Stomach (tissue), 9 donors: ENCODE results near the gene GABRD. TPM values are rescaled to one million over a fixed set of nuclear protein-coding genes. Genes with fewer than 3 reads are reported as not detected.

Experiments
- DNase-seq, 2 donors: peaks; one replicate each; pipeline versions ENCODE4 v3.0.0 to v3.0.0-alpha.2; 2013 to 2019
- H3K27ac ChIP-seq, 5 donors: fragments of 200-600 bp in 4 of 5; sonication (generic) in 4 of 5; one replicate each; pipeline ENCODE4 v1.5.1; 2013 to 2019; ENCODE audit warnings: mild to moderate bottlenecking in 1 of 5, moderate library complexity in 1 of 5
- H3K27me3 ChIP-seq, 3 donors: fragments of 200-600 bp; sonication (generic); one replicate each; pipeline ENCODE4 v1.5.1; 2017 to 2019; ENCODE audit warnings: mixed run types in 1 of 3
- H3K36me3 ChIP-seq, 4 donors: fragments of 200-600 bp; sonication (generic); 1 replicate in 3 of 4; 2 replicates in 1 of 4; pipeline ENCODE4 v1.5.1; 2016 to 2019
- H3K4me1 ChIP-seq, 4 donors: fragments of 200-600 bp; sonication (generic); one replicate each; pipeline ENCODE4 v1.5.1; 2016 to 2019
- H3K4me3 ChIP-seq, 4 donors: fragments of 200-600 bp; sonication (generic) in 3 of 4; one replicate each; pipeline ENCODE4 v1.5.1; 2016 to 2019; ENCODE audit warnings: mild to moderate bottlenecking in 1 of 4
- H3K9me3 ChIP-seq, 4 donors: fragments of 200-600 bp; sonication (generic); one replicate each; pipeline ENCODE4 v1.5.1; 2016 to 2019
- CTCF ChIP-seq, 7 experiments: fragments of 450-650 bp in 4 of 7; fragments of 200-600 bp in 3 of 7; sonication (generic) in 3 of 7; IDR thresholded peaks; one replicate each; pipeline ENCODE4 v1.5.1; 2016 to 2019; ENCODE audit warnings: antibody characterized with exemption in 7 of 7, control low read depth in 2 of 7, mild to moderate bottlenecking in 1 of 7
- EP300 ChIP-seq: sonication (generic); formaldehyde crosslinking; IDR thresholded peaks from one replicate; pipeline ENCODE4 v1.6.1; 2017; ENCODE audit warnings: antibody characterized with exemption
- POLR2A ChIP-seq, 4 donors: fragments of 450-650 bp; IDR thresholded peaks; one replicate each; pipeline ENCODE4 v1.6.1; 2016; ENCODE audit warnings: antibody characterized with exemption in 4 of 4, control low read depth in 2 of 4, mild to moderate bottlenecking in 1 of 4, moderate library complexity in 1 of 4
- POLR2AphosphoS5 ChIP-seq, 3 donors: sonication (generic); formaldehyde crosslinking; IDR thresholded peaks; one replicate each; pipeline ENCODE4 v1.6.1; 2016; ENCODE audit warnings: antibody characterized with exemption in 3 of 3
- WGBS, 5 donors: extraction: QIAGEN DNeasy Blood & Tissue Kit in 3 of 5; methylation state at CpG; one replicate each; pipeline versions ENCODE4 v1.1.5 to v1.1.7; 2013 to 2018; 5-methylcytosine and 5-hydroxymethylcytosine counted together
- intact Hi-C: fragments of 100-400 bp; cut with DNase I; formaldehyde crosslinking; loops from one replicate; pipeline ENCODE4 v1.15.1; 2023; ENCODE audit warnings: low total_unique reads
- polyA plus RNA-seq, 3 donors: library from polyadenylated mRNA; stranded (reverse); fragments of 200-250 nt; gene quantifications; one replicate each; pipeline ENCODE4 v1.2.3, GENCODE V29; 2013
- total RNA-seq, 5 donors: library from RNA; depleted of rRNA; stranded (reverse); fragments of >200 nt; gene quantifications; one replicate each; pipeline versions ENCODE4 v1.1.0 to v1.2.3, GENCODE V29; 2014 to 2016
- donor health status: healthy with polysubstance abuse.
- donor health status: Bipolar disorder and iron deficiency.
- donor health status: healthy.

The GABRD gene
- total and polyA plus RNA-seq, 8 donors, result 0.50 to 1.5 (median 0.95) TPM; not detected in 5

- H3K36me3 ChIP-seq, result no peaks in the 10 kb centered on the region
- peaks cover 0 to 96% (median 24%) of the 10 kb centered on the region in 3 donors for H3K27me3 ChIP-seq
- no peak for DNase-seq
- intact Hi-C loops, result no loop called here
- no peak for TF ChIP-seq POLR2AphosphoS5 (IDR thresholded peaks at IDR 0.05)
- TF ChIP-seq EP300, result no peak
- TF ChIP-seq CTCF (IDR thresholded peaks at IDR 0.05), result no peak
- TF ChIP-seq POLR2A (IDR thresholded peaks at IDR 0.05), result no peak
- H3K9me3 ChIP-seq, result no peaks in the 10 kb centered on the region
- no peak overlapping the region for H3K27ac ChIP-seq
- H3K4me3 ChIP-seq, result no peak overlapping the region
- 73 to 81% (median 77%) methylated on average over 21 of the region's 21 CpGs for WGBS, 5 donors
- peaks cover 0 to 8% (median 7%) of the 10 kb centered on the region in 4 donors for H3K4me1 ChIP-seq
These were observed 14.3 kb upstream of the GABRD start for GRCh38 chr1:2004856-2005255.

GRCh38 chr1:2009101-2010053, 9.8 kb upstream of the GABRD start:
- DNase-seq, result no peak
- H3K27me3 ChIP-seq, result peaks cover 0 to 86% (median 10%) of the 10 kb centered on the region in 3 donors
- H3K4me1 ChIP-seq, result no peaks in the 10 kb centered on the region
- no peak overlapping the region for H3K27ac ChIP-seq
- no peak overlapping the region for H3K4me3 ChIP-seq
- no peak for TF ChIP-seq POLR2A (IDR thresholded peaks at IDR 0.05)
- TF ChIP-seq POLR2AphosphoS5 (IDR thresholded peaks at IDR 0.05), result no peak
- TF ChIP-seq EP300, result no peak
- no peak for TF ChIP-seq CTCF (IDR thresholded peaks at IDR 0.05)
- WGBS, 5 donors, result 74 to 83% (median 81%) methylated on average over 25 to 27 of the region's 27 CpGs
- H3K9me3 ChIP-seq, result no peaks in the 10 kb centered on the region
- intact Hi-C loops, result no loop called here
- no peaks in the 10 kb centered on the region for H3K36me3 ChIP-seq

- H3K27me3 ChIP-seq, result peaks cover 5 to 87% (median 14%) of the 10 kb centered on the region in 3 donors
- H3K27ac ChIP-seq, result no peak overlapping the region
- intact Hi-C loops, result no loop called here
- 77 to 83% (median 79%) methylated on average over 15 of the region's 15 CpGs for WGBS, 5 donors
- no peak for DNase-seq
- no peaks in the 10 kb centered on the region for H3K36me3 ChIP-seq
- no peaks in the 10 kb centered on the region for H3K9me3 ChIP-seq
- no peak overlapping the region for H3K4me3 ChIP-seq
- peaks cover 0 to 8% (median 3%) of the 10 kb centered on the region in 4 donors for H3K4me1 ChIP-seq
- TF ChIP-seq CTCF (IDR thresholded peaks at IDR 0.05), result no peak
- TF ChIP-seq POLR2AphosphoS5 (IDR thresholded peaks at IDR 0.05), result no peak
These were observed 5.0 kb upstream of the GABRD start for GRCh38 chr1:2014181-2014580.

- TF ChIP-seq CTCF (IDR thresholded peaks at IDR 0.05) (no peak), POLR2A (IDR thresholded peaks at IDR 0.05) (no peak), EP300 (no peak), POLR2AphosphoS5 (IDR thresholded peaks at IDR 0.05) (no peak)
- peaks cover 12 to 87% (median 22%) of the 10 kb centered on the region in 3 donors for H3K27me3 ChIP-seq
- no peaks in the 10 kb centered on the region for H3K36me3 ChIP-seq
- no peak overlapping the region for H3K27ac ChIP-seq
- no peak overlapping the region for H3K4me3 ChIP-seq
- 55 to 71% (median 64%) methylated on average over 32 to 34 of the region's 34 CpGs for WGBS, 5 donors
- intact Hi-C loops, result no loop called here
- peaks cover 7 to 15% (median 11%) of the 10 kb centered on the region in 4 donors for H3K4me1 ChIP-seq
- no peak for DNase-seq
- H3K9me3 ChIP-seq, result no peaks in the 10 kb centered on the region
These were observed 4.1 kb upstream of the GABRD start for GRCh38 chr1:2014741-2015735.
